Measurements from ENCODE around the gene HNRNPLL. TPM values are rescaled to one million over a fixed set of nuclear protein-coding genes. Genes with fewer than 3 reads are reported as not detected.
"Not testable (repeated sequence)": the region's sequence is repeated elsewhere in the genome, so short reads cannot be mapped to it uniquely, and the experiment has no call there.

HNRNPLL gene
- total RNA-seq, 5 donors from 2014 or later (not counting 1 experiment from before 2014, with no cell fraction given): 28.1 to 69.0 (median 35.2) TPM

DNA sequence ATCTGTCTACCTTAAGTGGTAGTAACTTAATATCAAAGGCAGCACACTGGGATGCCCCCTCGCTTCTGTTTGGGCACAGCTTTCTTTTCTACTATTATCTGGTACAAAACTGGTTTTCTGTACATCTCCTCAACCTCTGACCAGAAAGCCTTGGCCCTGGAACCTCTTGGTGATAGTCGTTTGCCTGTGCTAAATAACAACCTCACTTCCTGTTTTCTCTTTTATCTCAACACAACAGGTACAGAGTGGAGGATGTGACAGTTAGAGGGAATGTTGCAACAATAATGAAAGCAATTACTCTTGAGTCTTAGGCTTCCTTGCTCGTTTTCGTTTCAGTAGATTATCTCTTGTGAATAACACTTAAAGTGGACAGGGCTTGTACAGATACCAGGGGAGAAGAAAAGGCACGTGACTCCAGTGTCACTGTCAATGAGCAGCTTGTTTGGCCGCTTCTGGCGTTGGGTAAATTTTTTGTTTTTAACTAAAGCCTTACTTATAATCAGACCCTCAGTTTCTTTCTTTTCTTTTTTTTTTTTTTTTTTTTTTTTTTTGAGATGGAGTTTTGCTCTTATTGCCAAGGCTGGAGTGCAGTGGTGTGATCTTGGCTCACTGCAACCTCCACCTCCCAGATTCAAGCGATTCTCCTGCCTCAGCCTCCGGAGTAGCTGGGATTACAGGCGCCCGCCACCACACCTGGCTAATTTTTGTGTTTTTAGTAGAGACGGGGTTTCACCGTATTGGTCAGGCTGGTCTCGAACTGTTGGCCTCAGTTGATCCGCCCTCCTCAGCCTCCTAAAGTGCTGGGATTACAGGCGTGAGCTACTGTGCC lies 41.2 kb upstream of the HNRNPLL start:
- 0% methylated on average over 3 of the region's 16 CpGs for WGBS (ENCODE audit: insufficient coverage)

DNA sequence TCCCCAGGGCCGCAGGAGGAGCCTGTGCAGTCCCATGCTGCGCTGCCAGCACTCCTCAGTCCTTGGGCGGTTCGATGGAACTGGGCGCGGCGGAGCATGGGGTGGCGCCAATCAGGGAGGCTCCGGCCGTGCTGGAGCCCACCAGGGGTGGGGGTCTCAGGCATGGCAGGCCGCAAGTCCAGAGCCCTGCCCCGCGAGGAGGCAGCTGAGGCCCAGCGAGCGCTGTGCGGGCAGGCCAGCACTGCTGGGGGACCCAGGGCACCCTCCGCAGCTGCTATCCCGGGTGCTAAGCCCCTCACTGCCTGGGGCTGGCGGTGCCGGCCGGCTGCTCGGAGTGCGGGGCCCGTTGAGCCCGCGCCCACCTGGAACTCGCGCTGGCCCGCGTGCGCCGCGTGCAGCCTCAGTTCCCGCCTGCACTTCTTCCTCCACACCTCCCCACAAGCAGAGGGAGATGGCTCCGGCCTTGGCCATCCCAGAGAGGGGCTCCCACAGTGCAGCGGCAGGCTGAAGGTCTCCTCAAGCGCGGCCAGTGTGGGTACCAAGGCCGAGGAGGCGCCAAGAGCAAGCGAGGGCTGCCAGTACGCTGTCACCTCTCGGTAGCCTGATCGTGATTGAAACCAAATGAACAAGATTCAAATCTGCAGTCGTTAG lies 40.4 kb upstream of the HNRNPLL start:
- WGBS (ENCODE audit: insufficient coverage): 93% methylated on average over 36 of the region's 45 CpGs
- H3K4me3 Mint-ChIP-seq: peak overlapping the region in 2 of 3 donors; percentile 53 to 60
- Histone ChIP-seq H3K4me1 (ENCODE audit: control insufficient read depth in 1 of 2, extremely low read depth in 1 of 2, insufficient read depth in 2 of 2, low read length in 2 of 2) (peaks cover 2 to 20% of the 10 kb centered on the region in 2 experiments), H3K9me3 (no peaks in the 10 kb centered on the region), H3K27me3 (replicated peaks in 1 of 2; ENCODE audit: control insufficient read depth in 2 of 2, extremely low read depth in 1 of 2, insufficient read depth in 2 of 2, low read length in 1 of 2) (no peaks in the 10 kb centered on the region), H3K27ac (ENCODE audit: low read length) (peak overlapping the region; percentile 69), H3K4me3 (ENCODE audit: control insufficient read depth in 1 of 2, extremely low read depth in 1 of 2, low read length in 1 of 2) (no peak overlapping the region), H3K36me3 (ENCODE audit: control insufficient read depth in 2 of 2, extremely low read depth in 1 of 2, insufficient read depth in 1 of 2, low read length in 1 of 2) (no peaks in the 10 kb centered on the region)
- H3K27me3 Mint-ChIP-seq: no peaks in the 10 kb centered on the region
- POLR2A ChIA-PET: no interaction called here
- H3K27ac Mint-ChIP-seq: peak overlapping the region; percentile 93 to 95
- H3K4me1 Mint-ChIP-seq: peaks cover 19 to 36% (median 25%) of the 10 kb centered on the region in 3 donors
- ATAC-seq (replicated peaks in 1 of 4) (peak in 1 of 4 experiments; percentile 14), DNase-seq (no peak)
- no peaks in the 10 kb centered on the region for H3K36me3 Mint-ChIP-seq
- CTCF ChIA-PET: interaction anchor here (0.6 to 1.2 kb wide), 5 partner anchors 10 to 347 kb away, joined by 3 to 6 read pairs (median 4); no protein-coding TSS in a partner anchor
- H3K9me3 Mint-ChIP-seq: peaks cover 0 to 5% (median 0%) of the 10 kb centered on the region in 3 donors

More for the DNA sequence above, 41.2 kb upstream of the HNRNPLL start:
- H3K4me3 ChIP-seq (ENCODE audit: control insufficient read depth in 1 of 2, extremely low read depth in 1 of 2, low read length in 1 of 2): peak overlapping the region in 1 of 2 donors; percentile 21
- H3K9me3 Mint-ChIP-seq; H3K27me3 ChIP-seq (replicated peaks in 1 of 2; ENCODE audit: control insufficient read depth in 2 of 2, extremely low read depth in 1 of 2, insufficient read depth in 2 of 2, low read length in 1 of 2); H3K36me3 Mint-ChIP-seq; H3K9me3 ChIP-seq; H3K36me3 ChIP-seq (ENCODE audit: control insufficient read depth in 2 of 2, extremely low read depth in 1 of 2, insufficient read depth in 1 of 2, low read length in 1 of 2); H3K27me3 Mint-ChIP-seq: not testable (repeated sequence)
- CTCF ChIA-PET: interaction anchor here in 1 of 2 donors (0.6 to 0.7 kb wide), 3 partner anchors 61 to 347 kb away, joined by 3 to 6 read pairs (median 5); no protein-coding TSS in a partner anchor
- peak overlapping the region; percentile 93 to 95 for H3K27ac Mint-ChIP-seq
- H3K4me1 ChIP-seq (ENCODE audit: control insufficient read depth in 1 of 2, extremely low read depth in 1 of 2, insufficient read depth in 2 of 2, low read length in 2 of 2): peaks cover 2 to 25% of the 10 kb centered on the region in 2 experiments
- peak in 10 of 35 experiments; percentile 5 to 48 (median 22) for DNase-seq
- POLR2A ChIA-PET: interaction anchor here in 1 of 2 donors (0.6 kb wide), 2 partner anchors 9 to 42 kb away, joined by 4 to 8 read pairs; no protein-coding TSS in a partner anchor
- H3K27ac ChIP-seq (ENCODE audit: low read length): peak overlapping the region; percentile 69
- peak overlapping the region; percentile 53 to 67 (median 60) for H3K4me3 Mint-ChIP-seq
- H3K4me1 Mint-ChIP-seq: peaks cover 24 to 43% (median 27%) of the 10 kb centered on the region in 3 donors
- ATAC-seq (replicated peaks in 1 of 4): peak; percentile 82 to 94 (median 88)

DNA sequence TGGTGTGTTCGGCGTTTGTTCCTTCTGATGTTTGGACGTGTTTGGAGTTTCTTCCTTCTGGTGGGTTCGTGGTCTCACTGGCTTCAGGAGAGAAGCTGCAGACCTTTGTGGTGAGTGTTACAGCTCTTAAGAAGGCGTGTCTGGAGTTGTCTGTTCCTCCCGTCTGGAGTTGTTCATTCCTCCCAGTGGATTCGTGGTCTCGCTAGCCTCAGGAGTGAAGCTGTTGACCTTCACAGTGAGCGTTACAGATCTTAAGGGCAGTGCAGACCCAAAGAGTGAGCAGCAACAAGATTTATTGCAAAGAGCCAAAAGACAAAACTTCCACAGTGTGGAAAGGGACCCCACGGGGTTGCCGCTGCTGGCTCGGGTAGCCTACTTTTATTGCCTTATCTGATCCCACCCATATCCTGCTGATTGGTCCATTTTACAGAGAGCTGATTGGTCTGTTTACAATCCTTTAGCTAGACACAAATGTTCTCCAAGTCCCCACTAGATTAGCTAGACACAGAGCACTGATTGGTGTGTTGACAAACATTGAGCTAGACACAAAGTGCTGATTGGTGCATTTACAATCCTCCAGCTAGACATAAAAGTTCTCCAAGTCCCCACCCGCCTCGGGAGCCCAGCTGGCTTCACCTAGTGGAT lies 39.8 kb upstream of the HNRNPLL start:
- H3K4me3 Mint-ChIP-seq; H3K36me3 Mint-ChIP-seq; ATAC-seq (replicated peaks in 1 of 4); H3K27ac ChIP-seq (ENCODE audit: low read length); H3K27me3 ChIP-seq (replicated peaks in 1 of 2; ENCODE audit: control insufficient read depth in 2 of 2, extremely low read depth in 1 of 2, insufficient read depth in 2 of 2, low read length in 1 of 2); DNase-seq; H3K9me3 ChIP-seq; H3K36me3 ChIP-seq (ENCODE audit: control insufficient read depth in 2 of 2, extremely low read depth in 1 of 2, insufficient read depth in 1 of 2, low read length in 1 of 2); H3K4me3 ChIP-seq (ENCODE audit: control insufficient read depth in 1 of 2, extremely low read depth in 1 of 2, low read length in 1 of 2); POLR2A ChIA-PET; H3K27me3 Mint-ChIP-seq; H3K9me3 Mint-ChIP-seq: not testable (repeated sequence)
- CTCF ChIA-PET: interaction anchor here (1.1 to 1.2 kb wide), 3 partner anchors 11 to 61 kb away, joined by 3 to 4 read pairs (median 4); no protein-coding TSS in a partner anchor
- peak overlapping the region; percentile 76 to 79 for H3K27ac Mint-ChIP-seq
- H3K4me1 ChIP-seq (ENCODE audit: control insufficient read depth in 1 of 2, extremely low read depth in 1 of 2, insufficient read depth in 2 of 2, low read length in 2 of 2): peaks cover 2 to 16% of the 10 kb centered on the region in 2 experiments
- 91% methylated on average over 14 of the region's 14 CpGs for WGBS (ENCODE audit: insufficient coverage)
- H3K4me1 Mint-ChIP-seq: peaks cover 13 to 30% (median 20%) of the 10 kb centered on the region in 3 donors

DNA sequence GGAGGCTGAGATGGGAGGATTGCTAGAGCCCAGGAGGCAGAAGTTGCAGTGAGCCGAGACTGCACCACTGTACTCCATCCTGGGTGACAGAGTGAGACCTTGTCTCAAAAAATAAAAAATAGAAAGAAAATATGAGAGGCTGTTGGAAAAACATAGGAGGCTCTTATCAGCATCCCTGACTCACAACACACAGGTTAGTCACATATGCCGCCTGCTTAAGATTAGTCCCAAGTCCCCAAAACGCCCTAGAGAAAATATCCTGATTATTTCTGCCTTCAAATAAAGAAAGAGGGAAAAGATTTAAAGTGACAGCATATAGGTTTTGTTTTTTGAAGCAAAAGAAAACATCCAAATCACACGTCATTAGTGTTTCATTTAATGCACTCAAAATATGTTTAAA lies 33.3 kb upstream of the HNRNPLL start:
- Histone ChIP-seq H3K27me3 (replicated peaks in 1 of 2; ENCODE audit: control insufficient read depth in 2 of 2, extremely low read depth in 1 of 2, insufficient read depth in 2 of 2, low read length in 1 of 2) (no peaks in the 10 kb centered on the region), H3K4me1 (ENCODE audit: control insufficient read depth in 1 of 2, extremely low read depth in 1 of 2, insufficient read depth in 2 of 2, low read length in 2 of 2) (peaks cover 0 to 4% of the 10 kb centered on the region in 2 experiments), H3K9me3 (no peaks in the 10 kb centered on the region), H3K4me3 (ENCODE audit: control insufficient read depth in 1 of 2, extremely low read depth in 1 of 2, low read length in 1 of 2) (no peak overlapping the region), H3K27ac (ENCODE audit: low read length) (no peak overlapping the region), H3K36me3 (ENCODE audit: control insufficient read depth in 2 of 2, extremely low read depth in 1 of 2, insufficient read depth in 1 of 2, low read length in 1 of 2) (no peaks in the 10 kb centered on the region)
- peaks cover 4 to 12% (median 10%) of the 10 kb centered on the region in 3 donors for H3K4me1 Mint-ChIP-seq
- ChIA-PET CTCF (interaction anchor here (0.6 to 0.7 kb wide), 3 partner anchors 54 to 1268 kb away, joined by 3 to 4 read pairs (median 3); no protein-coding TSS in a partner anchor), POLR2A (no interaction called here)
- no peaks in the 10 kb centered on the region for H3K36me3 Mint-ChIP-seq
- DNase-seq (no peak), ATAC-seq (replicated peaks in 1 of 4) (no peak)
- H3K27ac Mint-ChIP-seq: no peak overlapping the region
- no peaks in the 10 kb centered on the region for H3K27me3 Mint-ChIP-seq
- H3K9me3 Mint-ChIP-seq: no peaks in the 10 kb centered on the region
- H3K4me3 Mint-ChIP-seq: no peak overlapping the region
- WGBS (ENCODE audit: insufficient coverage): no CpG with 5 or more reads among the region's 4 CpGs

DNA sequence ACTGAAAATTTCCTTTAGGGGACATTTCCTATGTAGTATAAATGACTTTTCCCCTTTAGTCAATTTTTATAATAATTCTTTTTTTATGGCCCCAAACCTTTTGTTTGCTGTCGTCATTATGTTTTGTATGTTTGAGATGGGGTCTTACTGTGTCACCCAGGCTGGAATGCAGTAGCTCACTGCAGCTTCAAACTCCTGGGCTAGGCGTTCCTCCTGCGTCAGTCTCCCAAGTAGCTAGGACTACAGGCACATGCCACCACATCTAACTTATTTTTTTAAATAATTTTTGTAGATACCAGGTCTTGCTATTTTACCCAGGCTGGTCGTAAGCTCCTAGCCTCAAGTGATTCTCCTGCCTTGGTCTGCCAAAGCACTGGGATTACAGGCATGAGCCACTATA lies 32.4 kb upstream of the HNRNPLL start:
- ATAC-seq (replicated peaks in 1 of 4) (no peak), DNase-seq (no peak)
- no peaks in the 10 kb centered on the region for H3K27me3 Mint-ChIP-seq
- Histone ChIP-seq H3K4me1 (ENCODE audit: control insufficient read depth in 1 of 2, extremely low read depth in 1 of 2, insufficient read depth in 2 of 2, low read length in 2 of 2) (peaks cover 0 to 4% of the 10 kb centered on the region in 2 experiments), H3K27me3 (replicated peaks in 1 of 2; ENCODE audit: control insufficient read depth in 2 of 2, extremely low read depth in 1 of 2, insufficient read depth in 2 of 2, low read length in 1 of 2) (no peaks in the 10 kb centered on the region), H3K27ac (ENCODE audit: low read length) (no peak overlapping the region), H3K4me3 (ENCODE audit: control insufficient read depth in 1 of 2, extremely low read depth in 1 of 2, low read length in 1 of 2) (no peak overlapping the region), H3K36me3 (ENCODE audit: control insufficient read depth in 2 of 2, extremely low read depth in 1 of 2, insufficient read depth in 1 of 2, low read length in 1 of 2) (no peaks in the 10 kb centered on the region), H3K9me3 (no peaks in the 10 kb centered on the region)
- no peak overlapping the region for H3K4me3 Mint-ChIP-seq
- H3K9me3 Mint-ChIP-seq: no peaks in the 10 kb centered on the region
- CTCF ChIA-PET: interaction anchor here (0.6 to 0.7 kb wide), 3 partner anchors 34 to 99 kb away, joined by 3 read pairs; no protein-coding TSS in a partner anchor
- 100% methylated on average over 2 of the region's 4 CpGs for WGBS (ENCODE audit: insufficient coverage)
- POLR2A ChIA-PET: interaction anchor here (0.5 to 0.8 kb wide), 2 partner anchors 9 to 63 kb away, joined by 4 to 5 read pairs; no protein-coding TSS in a partner anchor
- H3K27ac Mint-ChIP-seq: no peak overlapping the region
- peaks cover 4 to 12% (median 10%) of the 10 kb centered on the region in 3 donors for H3K4me1 Mint-ChIP-seq
- H3K36me3 Mint-ChIP-seq: no peaks in the 10 kb centered on the region
